GM23338 (cell line): ENCODE data around the gene BMAL1. TPM values are rescaled to one million over a fixed set of nuclear protein-coding genes. Genes with fewer than 3 reads are reported as not detected.

Experiments
- ATAC-seq: fragments of 200-7000 bp; cut with Tn5 transposase; 3 replicates; pipeline ENCODE4 v1.9.1; 2020
- DNase-seq: peaks from one replicate; pipeline ENCODE4 v3.0.0-alpha.2; 2015; ENCODE audit warnings: low spot score
- H2AFZ ChIP-seq: fragments of 200-600 bp; sonication (generic); 2 replicates; pipeline ENCODE4 v1.8.0; 2016; ENCODE audit warnings: antibody characterized with exemption, mild to moderate bottlenecking, moderate library complexity
- H3F3A ChIP-seq: fragments of 200-600 bp; sonication (generic); replicated peaks from 2 replicates; pipeline ENCODE4 v1.8.0; 2017; ENCODE audit warnings: antibody characterized with exemption, mixed run types, low read depth
- H3K27ac ChIP-seq: fragments of 200-600 bp; sonication (generic); 2 replicates; pipeline ENCODE4 v1.6.1; 2016; ENCODE audit warnings: low read depth
- H3K27me3 ChIP-seq: fragments of 200-600 bp; sonication (generic); 2 replicates; pipeline ENCODE4 v1.8.0; 2016; ENCODE audit warnings: mild to moderate bottlenecking, mixed run types, moderate library complexity; ENCODE audit not compliant: insufficient read depth
- H3K36me3 ChIP-seq: fragments of 200-600 bp; sonication (generic); 2 replicates; pipeline ENCODE4 v1.8.0; 2016; ENCODE audit warnings: mild to moderate bottlenecking; ENCODE audit not compliant: insufficient read depth
- H3K4me1 ChIP-seq: fragments of 200-600 bp; sonication (generic); 2 replicates; pipeline ENCODE4 v1.8.0; 2016; ENCODE audit warnings: mild to moderate bottlenecking, moderate library complexity; ENCODE audit not compliant: insufficient read depth
- H3K4me2 ChIP-seq: fragments of 200-600 bp; sonication (generic); 2 replicates; pipeline ENCODE4 v1.7.1; 2017; ENCODE audit warnings: mixed run types
- H3K4me3 ChIP-seq: fragments of 200-600 bp; sonication (generic); 2 replicates; pipeline ENCODE4 v1.6.1; 2016; ENCODE audit warnings: mixed run types
- H3K79me2 ChIP-seq: fragments of 200-600 bp; sonication (generic); replicated peaks from 2 replicates; pipeline ENCODE4 v1.8.0; 2017; ENCODE audit warnings: mild to moderate bottlenecking; ENCODE audit not compliant: insufficient read depth
- H3K9me2 ChIP-seq: fragments of 200-600 bp; sonication (generic); 2 replicates; pipeline ENCODE4 v1.8.0; 2017; ENCODE audit not compliant: insufficient read depth
- H4K20me1 ChIP-seq: fragments of 200-600 bp; sonication (generic); replicated peaks from 2 replicates; pipeline ENCODE4 v1.8.0; 2017; ENCODE audit warnings: mild to moderate bottlenecking; ENCODE audit not compliant: insufficient read depth
- H3K27ac Mint-ChIP-seq: 2 replicates; pipeline ENCODE4 v1.8.0; 2020; ENCODE audit warnings: inconsistent platforms, mild to moderate bottlenecking, moderate library complexity, mixed read lengths
- H3K27me3 Mint-ChIP-seq: 3 replicates; pipeline ENCODE4 v1.8.0; 2022; ENCODE audit warnings: low read depth, mild to moderate bottlenecking, moderate library complexity, mixed read lengths, inconsistent platforms; ENCODE audit not compliant: insufficient read depth, poor library complexity
- H3K36me3 Mint-ChIP-seq: 3 replicates; pipeline ENCODE4 v1.8.0; 2021; ENCODE audit warnings: low read depth, mild to moderate bottlenecking, inconsistent platforms, moderate library complexity, mixed read lengths
- H3K4me1 Mint-ChIP-seq: 3 replicates; pipeline ENCODE4 v1.8.0; 2020; ENCODE audit warnings: mild to moderate bottlenecking, inconsistent platforms, mixed read lengths
- H3K4me3 Mint-ChIP-seq: 3 replicates; pipeline ENCODE4 v1.8.0; 2021; ENCODE audit warnings: moderate library complexity, mild to moderate bottlenecking, inconsistent platforms, mixed read lengths
- H3K9me3 Mint-ChIP-seq: 3 replicates; pipeline ENCODE4 v1.8.0; 2020; ENCODE audit warnings: moderate library complexity, mild to moderate bottlenecking, inconsistent platforms, mixed read lengths
- CTCF ChIP-seq, 2 experiments: fragments of 200-600 bp in 1 of 2; sonication (generic) in 1 of 2; conservative IDR thresholded peaks; 2 replicates each; pipeline versions ENCODE4 v1.5.1 to v1.6.1; 2016 to 2017; ENCODE audit warnings: antibody characterized with exemption in 2 of 2, low read depth in 2 of 2, mild to moderate bottlenecking in 2 of 2, moderate library complexity in 1 of 2
- ETS1 ChIP-seq: IDR thresholded peaks from 2 replicates; pipeline ENCODE4 v1.6.1; 2016; ENCODE audit warnings: antibody characterized with exemption
- EZH2 ChIP-seq: fragments of 200-600 bp; sonication (generic); IDR thresholded peaks from one replicate; pipeline ENCODE4 v1.8.0; 2017; ENCODE audit warnings: antibody characterized with exemption, mild to moderate bottlenecking, low read depth; ENCODE audit not compliant: unreplicated experiment
- EZH2phosphoT487 ChIP-seq: fragments of 200-600 bp; sonication (generic); IDR thresholded peaks from one replicate; pipeline ENCODE4 v1.8.1; 2018; ENCODE audit warnings: antibody characterized with exemption; ENCODE audit not compliant: unreplicated experiment
- JUNB ChIP-seq: IDR thresholded peaks from one replicate; pipeline ENCODE4 v1.6.1; 2016; ENCODE audit warnings: antibody characterized with exemption; ENCODE audit not compliant: unreplicated experiment
- NANOG ChIP-seq: IDR thresholded peaks from 2 replicates; pipeline ENCODE4 v1.6.1; 2016; ENCODE audit warnings: antibody characterized with exemption, borderline replicate concordance
- POLR2AphosphoS5 ChIP-seq: IDR thresholded peaks from 2 replicates; pipeline ENCODE4 v1.6.1; 2016; ENCODE audit warnings: antibody characterized with exemption, low read depth
- REST ChIP-seq: IDR thresholded peaks from one replicate; pipeline ENCODE4 v1.6.1; 2018; ENCODE audit warnings: antibody characterized with exemption; ENCODE audit not compliant: unreplicated experiment
- STAT1 ChIP-seq: IDR thresholded peaks from one replicate; pipeline ENCODE4 v1.6.1; 2016; ENCODE audit warnings: antibody characterized with exemption; ENCODE audit not compliant: unreplicated experiment
- ZNF331 ChIP-seq: fragments of 250-450 bp; sonication (Bioruptor Pico); IDR thresholded peaks from 2 replicates; pipeline ENCODE4 v1.5.0; 2020; ENCODE audit warnings: low read depth, mild to moderate bottlenecking, moderate library complexity
- ZNF462 ChIP-seq: fragments of 250-450 bp; sonication (Bioruptor Pico); IDR thresholded peaks from 2 replicates; pipeline ENCODE4 v1.5.0; 2020; ENCODE audit warnings: mild to moderate bottlenecking, moderate library complexity
- polyA plus RNA-seq: library from polyadenylated mRNA; unstranded; fragments of >200 nt; fragmentation: Nextera tagmentation; extraction: Ambion mirVana; gene quantifications from 2 replicates; pipeline ENCODE4 v1.2.1, GENCODE V29; 2016
- total RNA-seq: library from RNA; depleted of rRNA; stranded (reverse); fragments of >200 nt; shearing (Covaris generic); gene quantifications from 2 replicates; pipeline ENCODE4 v1.2.3, GENCODE V29; 2014

The BMAL1 gene
- total and polyA plus RNA-seq, 2 experiments from 2014 or later: 5.1 to 7.2 TPM

DNA sequence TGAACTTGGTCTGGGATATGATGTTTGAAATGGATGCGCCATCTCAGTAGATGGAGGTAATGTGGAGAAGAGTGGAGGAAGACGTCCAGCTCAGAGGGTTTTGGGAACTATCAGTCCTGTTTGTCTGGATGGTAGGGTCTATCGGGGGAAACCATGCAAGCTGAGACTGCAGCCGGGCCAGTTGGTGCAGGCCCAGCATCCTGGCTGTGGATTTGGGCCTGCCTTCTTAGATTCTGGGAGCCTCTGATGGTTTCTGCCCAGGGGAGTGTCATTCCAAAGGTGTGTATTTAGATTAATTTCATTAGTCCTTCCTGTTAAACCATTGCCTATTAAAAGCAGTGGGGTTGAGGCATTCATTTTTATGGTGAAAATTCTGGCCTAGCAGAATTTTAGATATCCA lies 31.6 kb downstream of the BMAL1 start (continued):
- TF ChIP-seq ZNF462 (CRISPR knock-in tag): no peak

- peaks cover 19% of the 10 kb centered on the region for H3K4me1 Mint-ChIP-seq
- no peak overlapping the region for H3K4me3 Mint-ChIP-seq
- H3K27me3 Mint-ChIP-seq: peaks cover 6% of the 10 kb centered on the region
- H3K27ac ChIP-seq: no peak overlapping the region
- no peaks in the 10 kb centered on the region for H3K27me3 ChIP-seq
- no peaks in the 10 kb centered on the region for H3K9me3 Mint-ChIP-seq
- no peaks in the 10 kb centered on the region for H3K79me2 ChIP-seq
- H3K4me1 ChIP-seq: no peaks in the 10 kb centered on the region
- H3K4me3 ChIP-seq: no peak overlapping the region
- no peak overlapping the region for H3K27ac Mint-ChIP-seq
- H3K36me3 Mint-ChIP-seq: no peaks in the 10 kb centered on the region
- ATAC-seq (no peak), DNase-seq (no peak)
- H3F3A ChIP-seq: no peaks in the 10 kb centered on the region
- no peaks in the 10 kb centered on the region; the same call in 1 of the 2 replicates for H3K36me3 ChIP-seq
- H3K4me2 ChIP-seq: no peak overlapping the region
- no peak overlapping the region for H2AFZ ChIP-seq
- H3K9me2 ChIP-seq: 0 out of 2 replicates have a peak, but pooled peaks cover 3% of the 10 kb centered on the region
- no peaks in the 10 kb centered on the region for H4K20me1 ChIP-seq
- TF ChIP-seq ZNF331 (CRISPR knock-in tag) (no peak), JUNB (no peak), ETS1 (no peak), EZH2 (no peak), STAT1 (no peak), CTCF (conservative IDR thresholded peaks at IDR 0.05; ENCODE audit: low read depth in 2 of 2) (no peak), NANOG (no peak), POLR2AphosphoS5 (no peak), REST (no peak), EZH2phosphoT487 (no peak)
Observed at GRCh38 chr11:13310443-13310842, 32.9 kb downstream of the BMAL1 start.
